ENCODE results near the gene RAB3GAP2. TPM values are rescaled to one million over a fixed set of nuclear protein-coding genes. Genes with fewer than 3 reads are reported as not detected.

RAB3GAP2 gene
- total RNA-seq, 4 donors from 2014 or later = 9.4 to 47.6 (median 33.5) TPM

GRCh38 chr1:220157738-220158137 is 114.5 kb downstream of the RAB3GAP2 start:
- Histone ChIP-seq H3K4me1 (no peaks in the 10 kb centered on the region), H3K27me3 (no peaks in the 10 kb centered on the region), H3K9me3 (no peaks in the 10 kb centered on the region), H3K27ac (no peak overlapping the region), H3K4me3 (no peak overlapping the region), H3K36me3 (no peaks in the 10 kb centered on the region)
- TF ChIP-seq POLR2A (IDR thresholded peaks at IDR 0.05) (no peak), CTCF (IDR thresholded peaks at IDR 0.05) (no peak)
- intact Hi-C loops (cut with DNase I; ENCODE audit: low total_unique reads) = no loop called here
- no peak for DNase-seq

- no peak for TF ChIP-seq CTCF (IDR thresholded peaks at IDR 0.05)
- TF ChIP-seq POLR2A (IDR thresholded peaks at IDR 0.05) = no peak
- no peak overlapping the region for H3K4me3 ChIP-seq
- no peak for DNase-seq
- no peaks in the 10 kb centered on the region for H3K36me3 ChIP-seq
- H3K4me1 ChIP-seq = no peaks in the 10 kb centered on the region
- no peaks in the 10 kb centered on the region for H3K9me3 ChIP-seq
- no peaks in the 10 kb centered on the region for H3K27me3 ChIP-seq
- H3K27ac ChIP-seq = no peak overlapping the region
- intact Hi-C loops (cut with DNase I; ENCODE audit: low total_unique reads) = no loop called here
Measured at GRCh38 chr1:220156620-220157146, 115.6 kb downstream of the RAB3GAP2 start.

GRCh38 chr1:220153147-220153546 is 119.1 kb downstream of the RAB3GAP2 start:
- Histone ChIP-seq H3K27me3 (no peaks in the 10 kb centered on the region), H3K9me3 (no peaks in the 10 kb centered on the region), H3K4me3 (no peak overlapping the region), H3K4me1 (no peaks in the 10 kb centered on the region), H3K36me3 (no peaks in the 10 kb centered on the region), H3K27ac (no peak overlapping the region)
- TF ChIP-seq POLR2A (IDR thresholded peaks at IDR 0.05) (no peak), CTCF (IDR thresholded peaks at IDR 0.05) (no peak)
- intact Hi-C loops (cut with DNase I; ENCODE audit: low total_unique reads) = no loop called here
- no peak for DNase-seq

- TF ChIP-seq POLR2A (IDR thresholded peaks at IDR 0.05) (no peak), CTCF (IDR thresholded peaks at IDR 0.05) (no peak)
- Histone ChIP-seq H3K27me3 (no peaks in the 10 kb centered on the region), H3K4me3 (no peak overlapping the region), H3K27ac (no peak overlapping the region), H3K36me3 (no peaks in the 10 kb centered on the region), H3K9me3 (no peaks in the 10 kb centered on the region), H3K4me1 (no peaks in the 10 kb centered on the region)
- no peak for DNase-seq
- intact Hi-C loops (cut with DNase I; ENCODE audit: low total_unique reads) = no loop called here
Measured at GRCh38 chr1:220151454-220151853, 120.8 kb downstream of the RAB3GAP2 start.

- no peak for TF ChIP-seq CTCF (IDR thresholded peaks at IDR 0.05)
- TF ChIP-seq POLR2A (IDR thresholded peaks at IDR 0.05) = no peak
- no peaks in the 10 kb centered on the region for H3K27me3 ChIP-seq
- H3K9me3 ChIP-seq = no peaks in the 10 kb centered on the region
- H3K36me3 ChIP-seq = no peaks in the 10 kb centered on the region
- intact Hi-C loops (cut with DNase I; ENCODE audit: low total_unique reads) = no loop called here
- H3K4me1 ChIP-seq = no peaks in the 10 kb centered on the region
- no peak overlapping the region for H3K27ac ChIP-seq
- no peak for DNase-seq
- H3K4me3 ChIP-seq = no peak overlapping the region
Measured at GRCh38 chr1:220149742-220150141, 122.5 kb downstream of the RAB3GAP2 start.

All from uterus (tissue), 4 donors.